K562 (cell line): Measurements from ENCODE around the gene CCDC85C. TPM values are rescaled to one million over a fixed set of nuclear protein-coding genes. Genes with fewer than 3 reads are reported as not detected.

Experiments
- ATAC-seq: fragments of 200-7000 bp; cut with Tn5 transposase; 3 replicates; pipeline ENCODE4 v1.9.1; 2020; ENCODE audit warnings: moderate library complexity
- BruUV-seq: library from RNA; stranded (reverse); fragments of 400-500 nt; replicated peaks from 2 replicates; lab custom pipeline; 2021; lab: Mats Ljungman, UMichigan
- CTCF ChIA-PET: fragments of 300-600 bp; formaldehyde crosslinking; extraction: SDS; loops from one replicate; lab custom pipeline; 2021; ENCODE audit warnings: low intra/inter-chr PET ratio; lab: Yijun Ruan, JAX
- POLR2A ChIA-PET: fragments of 300-600, 350-650 bp; sonication (Branson Sonifier 250); formaldehyde crosslinking; extraction: SDS; loops from one replicate; lab custom pipeline; 2021; ENCODE audit warnings: antibody characterized with exemption, inconsistent platforms; lab: Yijun Ruan, JAX
- DNase-seq, 4 experiments: peaks; one replicate each; pipeline versions ENCODE4 v3.0.0 to v3.0.0-alpha.2; 2011 to 2018; ENCODE audit warnings: low spot score in 3 of 4, mixed read lengths in 3 of 4; ENCODE audit errors: extremely low read depth in 1 of 4
- FAIRE-seq: peaks from 2 replicates; lab custom pipeline; 2011; peaks lifted over from hg19 to GRCh38; lab: Jason Lieb, UNC
- H2AFZ ChIP-seq: 2 replicates; pipeline ENCODE4 v1.6.0; 2011; ENCODE audit warnings: low read depth, low read length, control low read depth, inconsistent platforms
- H3K27ac ChIP-seq: fragments of 200-600 bp; 3 replicates; pipeline ENCODE4 v1.8.0; 2011; ENCODE audit warnings: low read depth, mild to moderate bottlenecking, control low read depth, inconsistent platforms, low read length, moderate library complexity, mixed read lengths; ENCODE audit errors: extremely low read depth
- H3K27me3 ChIP-seq, 2 experiments: fragments of 300-600 bp in 1 of 2; 2 replicates in 1 of 2; 3 replicates in 1 of 2; pipeline versions ENCODE4 v1.6.0 to v1.8.0; 2011; ENCODE audit warnings: inconsistent platforms in 2 of 2, low read length in 2 of 2, mild to moderate bottlenecking in 1 of 2, mixed read lengths in 1 of 2, moderate library complexity in 1 of 2; ENCODE audit not compliant: control insufficient read depth in 2 of 2, insufficient read depth in 2 of 2
- H3K36me3 ChIP-seq: fragments of 300-600 bp; 3 replicates; pipeline ENCODE4 v1.8.0; 2011; ENCODE audit warnings: mild to moderate bottlenecking, low read length, inconsistent platforms; ENCODE audit not compliant: control insufficient read depth, insufficient read depth
- H3K4me1 ChIP-seq, 2 experiments: fragments of 200-600 bp in 1 of 2; replicated peaks in 1 of 2; 2 replicates in 1 of 2; 3 replicates in 1 of 2; pipeline versions ENCODE4 v1.5.1 to v1.8.0; 2011; ENCODE audit warnings: inconsistent platforms in 2 of 2, low read length in 2 of 2, mild to moderate bottlenecking in 1 of 2, mixed read lengths in 1 of 2, moderate library complexity in 1 of 2; ENCODE audit not compliant: control insufficient read depth in 2 of 2, insufficient read depth in 2 of 2
- H3K4me2 ChIP-seq: 2 replicates; pipeline ENCODE4 v1.6.1; 2011; ENCODE audit warnings: low read length, control low read depth, inconsistent platforms, mixed read lengths; ENCODE audit not compliant: insufficient read depth
- H3K4me3 ChIP-seq: fragments of 200-600 bp; sonication (generic), shearing (Covaris generic); 2 replicates; pipeline ENCODE4 v1.5.1; 2016; ENCODE audit warnings: control low read depth, inconsistent platforms
- H3K79me2 ChIP-seq: fragments of 200-600 bp; 3 replicates; pipeline ENCODE4 v1.8.0; 2011; ENCODE audit warnings: low read length, inconsistent platforms; ENCODE audit not compliant: control insufficient read depth, insufficient read depth
- H3K9ac ChIP-seq, 2 experiments: 2 replicates each; pipeline versions ENCODE4 v1.6.0 to v1.6.1; 2011; ENCODE audit warnings: low read depth in 2 of 2, low read length in 2 of 2, control low read depth in 1 of 2, inconsistent platforms in 1 of 2, mild to moderate bottlenecking in 1 of 2, mixed read lengths in 1 of 2; ENCODE audit not compliant: insufficient read depth in 1 of 2
- H3K9me1 ChIP-seq: one replicate; pipeline ENCODE4 v1.6.0; 2011; ENCODE audit warnings: inconsistent platforms, mild to moderate bottlenecking, low read length, moderate library complexity; ENCODE audit not compliant: control insufficient read depth, insufficient read depth
- H3K9me3 ChIP-seq: replicated peaks from 2 replicates; pipeline ENCODE4 v1.5.1; 2011; ENCODE audit warnings: low read depth, low read length, inconsistent platforms; ENCODE audit not compliant: control insufficient read depth, insufficient read depth
- H4K20me1 ChIP-seq: replicated peaks from 2 replicates; pipeline ENCODE4 v1.6.1; 2011; ENCODE audit warnings: low read length, inconsistent platforms, mixed read lengths; ENCODE audit not compliant: control insufficient read depth, insufficient read depth
- ATF2 ChIP-seq: sonication (generic); formaldehyde crosslinking; IDR thresholded peaks from 2 replicates; pipeline ENCODE4 v1.8.1; 2022; ENCODE audit warnings: missing genetic modification reagents
- BMI1 ChIP-seq: fragments of 150-350 bp; IDR thresholded peaks from 2 replicates; pipeline ENCODE4 v1.6.1; 2014; ENCODE audit warnings: low read length
- CHD2 ChIP-seq: IDR thresholded peaks from 2 replicates; pipeline ENCODE4 v1.6.1; 2011; ENCODE audit warnings: low read depth, low read length
- ESRRA ChIP-seq: fragments of 450-650 bp; IDR thresholded peaks from 2 replicates; pipeline ENCODE4 v1.6.1; 2014; ENCODE audit warnings: low read depth, mild to moderate bottlenecking, moderate library complexity, borderline replicate concordance
- HIVEP1 ChIP-seq: fragments of 250-450 bp; sonication (Bioruptor Pico); IDR thresholded peaks from 2 replicates; pipeline ENCODE4 v1.4.0; 2020; ENCODE audit warnings: mild to moderate bottlenecking
- KDM4B ChIP-seq, 2 experiments: fragments of 450-650 bp in 1 of 2; sonication (generic) in 1 of 2; IDR thresholded peaks; 2 replicates each; pipeline ENCODE4 v1.6.1; 2016 to 2017; ENCODE audit warnings: borderline replicate concordance in 2 of 2, antibody characterized with exemption in 1 of 2, low read depth in 1 of 2, mild to moderate bottlenecking in 1 of 2
- MBD2 ChIP-seq: sonication (generic); IDR thresholded peaks from 2 replicates; pipeline ENCODE4 v1.6.1; 2016; ENCODE audit warnings: low read depth, borderline replicate concordance
- MTA1 ChIP-seq: fragments of 450-650 bp; IDR thresholded peaks from 2 replicates; pipeline ENCODE4 v1.6.1; 2017; ENCODE audit warnings: borderline replicate concordance
- MTA3 ChIP-seq: fragments of 450-650 bp; formaldehyde crosslinking; IDR thresholded peaks from 2 replicates; pipeline ENCODE4 v1.6.1; 2017; ENCODE audit warnings: mild to moderate bottlenecking, borderline replicate concordance
- NR1H2 ChIP-seq: sonication (generic); formaldehyde crosslinking; IDR thresholded peaks from 2 replicates; pipeline ENCODE4 v1.4.0; 2020; ENCODE audit warnings: mild to moderate bottlenecking, missing genetic modification reagents
- POLR2A ChIP-seq: fragments of 450-650 bp; conservative IDR thresholded peaks from 2 replicates; pipeline ENCODE4 v1.6.1; 2016
- SIN3B ChIP-seq: fragments of 450-650 bp; IDR thresholded peaks from 2 replicates; pipeline ENCODE4 v1.6.1; 2017; ENCODE audit warnings: low read depth, mild to moderate bottlenecking, moderate library complexity
- TCF3 ChIP-seq: sonication (generic); formaldehyde crosslinking; IDR thresholded peaks from 2 replicates; pipeline ENCODE4 v1.4.0; 2020; ENCODE audit warnings: mild to moderate bottlenecking, missing genetic modification reagents
- U2AF1 ChIP-seq: fragments of 200-400 bp; formaldehyde crosslinking; optimal IDR thresholded peaks from 2 replicates; pipeline ENCODE3; 2017; ENCODE audit warnings: mild to moderate bottlenecking, low read depth, low read length, moderate library complexity
- ZNF143 ChIP-seq: sonication (generic); formaldehyde crosslinking; IDR thresholded peaks from 2 replicates; pipeline ENCODE4 v1.9.0; 2022; ENCODE audit warnings: mild to moderate bottlenecking, missing genetic modification reagents
- ZNF146 ChIP-seq: IDR thresholded peaks from one replicate; pipeline ENCODE4 v1.6.1; 2018; ENCODE audit warnings: missing compliant biosample characterization; ENCODE audit not compliant: unreplicated experiment
- ZNF232 ChIP-seq: sonication (generic); formaldehyde crosslinking; IDR thresholded peaks from 2 replicates; pipeline ENCODE4 v1.8.0; 2022; ENCODE audit warnings: mild to moderate bottlenecking, missing genetic modification reagents
- WGBS: fragments of 100-300 bp; shearing (Covaris generic); methylation state at CpG from one replicate; pipeline ENCODE4 v1.1.6; 2016; ENCODE audit warnings: low coverage, mixed read lengths; ENCODE audit not compliant: insufficient coverage; ENCODE audit errors: missing lambda C conversion rate; 5-methylcytosine and 5-hydroxymethylcytosine counted together
- in situ Hi-C: fragments of 300-500 bp; cut with MboI; formaldehyde crosslinking; loops from 4 replicates; pipeline ENCODE4 v1.15.0; 2018; ENCODE audit warnings: inconsistent platforms, mixed read lengths
- intact Hi-C: fragments of 100-400 bp; cut with micrococcal nuclease; formaldehyde crosslinking; loops from 2 replicates; pipeline ENCODE4 v1.14.2; 2022
- polyA plus RNA-seq, 8 experiments: library from polyadenylated mRNA; depleted of rRNA in 4 of 8; stranded (reverse) in 5 of 8; unstranded in 3 of 8; fragments of >200 nt; fragmentation: Nextera tagmentation in 2 of 8; fragmentation: Illumina TruSeq in 1 of 8; extraction: Ambion mirVana in 2 of 8; extraction: Trizol in 1 of 8; gene quantifications; 2 replicates each; pipeline versions ENCODE4 v1.2.1 to v1.2.3, GENCODE V29; 2011 to 2014; ENCODE audit warnings: inconsistent platforms in 1 of 8, missing spikeins in 1 of 8
- total RNA-seq, 7 experiments: library from RNA; depleted of rRNA in 6 of 7; stranded (reverse); fragments of >200 nt in 6 of 7; fragmentation: Illumina TruSeq in 2 of 7; extraction: Trizol in 2 of 7; gene quantifications; 2 replicates each; pipeline versions ENCODE4 v1.2.1 to v1.2.3, GENCODE V29; 2011 to 2021; ENCODE audit warnings: low replicate concordance in 1 of 7

Gene CCDC85C
- total and polyA plus RNA-seq, 9 of the 15 experiments (the other 6 are each of a cell fraction or from before 2014, with no cell fraction given), result 0.18 to 22.0 (median 6.3) TPM

GRCh38 chr14:99537399-99537798, 66.6 kb downstream of the CCDC85C start:
- FAIRE-seq (no peak), ATAC-seq (no peak), DNase-seq (no peak)
- POLR2A ChIA-PET, result no interaction called here
- CTCF ChIA-PET, result no interaction called here
- no peaks in the 10 kb centered on the region for H3K79me2 ChIP-seq
- BruUV-seq, result no TSS peak
- H2AFZ ChIP-seq, result no peak overlapping the region
- in situ Hi-C loops, result no loop called here
- H3K36me3 ChIP-seq, result no peaks in the 10 kb centered on the region
- H4K20me1 ChIP-seq, result peaks cover 15% of the 10 kb centered on the region
- no peak overlapping the region for H3K27ac ChIP-seq
- no peak overlapping the region; a peak in 1 of 4 replicates for H3K9ac ChIP-seq
- intact Hi-C loops, result no loop called here
- no peaks in the 10 kb centered on the region for H3K9me3 ChIP-seq
- TF ChIP-seq ZNF146 (CRISPR knock-in tag) (no peak), CHD2 (no peak), TCF3 (CRISPR knock-in tag) (no peak), POLR2A (no peak), ZNF232 (no peak), ZNF143 (CRISPR knock-in tag) (no peak), ATF2 (CRISPR knock-in tag) (no peak), MTA1 (no peak), NR1H2 (CRISPR knock-in tag) (no peak), ESRRA (no peak), MBD2 (no peak), BMI1 (no peak), U2AF1 (no peak), MTA3 (no peak), KDM4B (IDR thresholded peaks at IDR 0.05; ENCODE audit: borderline replicate concordance in 2 of 2, low read depth in 1 of 2) (no peak), SIN3B (no peak), HIVEP1 (CRISPR knock-in tag) (no peak)
- WGBS, result 73% methylated on average over 3 of the region's 6 CpGs
- H3K9me1 ChIP-seq, result peaks cover 3% of the 10 kb centered on the region
- no peak overlapping the region for H3K4me3 ChIP-seq
- H3K4me1 ChIP-seq, result peaks cover 0 to 31% of the 10 kb centered on the region in 2 experiments; a peak in 2 of 5 replicates
- H3K27me3 ChIP-seq, result no peaks in the 10 kb centered on the region
- no peak overlapping the region for H3K4me2 ChIP-seq
